KMS-11 (cell line): ENCODE data around the gene MAJIN.

Source experiments
- H2AFZ ChIP-seq: fragments of 200-600 bp; sonication (generic); 2 replicates; pipeline ENCODE4 v1.6.1; 2016; ENCODE audit warnings: antibody characterized with exemption, mixed run types, low read depth
- H3K27ac ChIP-seq: fragments of 200-600 bp; sonication (generic); 2 replicates; pipeline ENCODE4 v1.6.1; 2016; ENCODE audit warnings: mild to moderate bottlenecking, mixed run types
- H3K27me3 ChIP-seq: fragments of 200-600 bp; sonication (generic); 2 replicates; pipeline ENCODE4 v1.6.1; 2017; ENCODE audit warnings: mild to moderate bottlenecking, low read depth, mixed run types, moderate library complexity; ENCODE audit not compliant: insufficient read depth
- H3K36me3 ChIP-seq: fragments of 200-600 bp; sonication (generic); 2 replicates; pipeline ENCODE4 v1.6.1; 2017; ENCODE audit warnings: mild to moderate bottlenecking, mixed run types; ENCODE audit not compliant: insufficient read depth
- H3K4me1 ChIP-seq: fragments of 200-600 bp; sonication (generic); 2 replicates; pipeline ENCODE4 v1.6.1; 2016; ENCODE audit warnings: mild to moderate bottlenecking, low read depth, mixed run types; ENCODE audit not compliant: poor library complexity, severe bottlenecking
- H3K4me2 ChIP-seq: fragments of 200-600 bp; sonication (generic); 2 replicates; pipeline ENCODE4 v1.7.0; 2016; ENCODE audit warnings: mild to moderate bottlenecking, mixed run types
- H3K4me3 ChIP-seq: fragments of 200-600 bp; sonication (generic); IDR thresholded peaks from 2 replicates; pipeline ENCODE4 v1.6.1; 2017; ENCODE audit warnings: low read depth, low read length, mixed read lengths; ENCODE audit not compliant: insufficient read depth
- H3K79me2 ChIP-seq: fragments of 200-600 bp; sonication (generic); 2 replicates; pipeline ENCODE4 v1.6.1; 2016; ENCODE audit warnings: low read depth, mixed run types; ENCODE audit not compliant: insufficient read depth
- H3K9ac ChIP-seq: fragments of 200-600 bp; sonication (generic); 2 replicates; pipeline ENCODE4 v1.6.1; 2016; ENCODE audit warnings: mild to moderate bottlenecking, mixed run types
- H4K20me1 ChIP-seq: fragments of 200-600 bp; sonication (generic); 2 replicates; pipeline ENCODE4 v1.6.1; 2016; ENCODE audit warnings: mild to moderate bottlenecking, mixed run types; ENCODE audit not compliant: insufficient read depth
- TF ChIP-seq, protein P1 (sequence below): fragments of 200-600 bp; sonication (generic); conservative IDR thresholded peaks from 2 replicates; pipeline ENCODE4 v1.6.1; 2017; ENCODE audit warnings: low read depth, mild to moderate bottlenecking, antibody characterized with exemption, low read length, moderate library complexity, mixed read lengths

MAJIN gene

GRCh38 chr11:64925536-64926436, 46.1 kb downstream of the MAJIN start:
- no peak overlapping the region for H3K27ac ChIP-seq
- H2AFZ ChIP-seq = no peak overlapping the region
- peak overlapping the region; percentile 98; the same call in 1 of the 2 replicates for H3K4me2 ChIP-seq
- no peaks in the 10 kb centered on the region for H3K27me3 ChIP-seq
- no peaks in the 10 kb centered on the region for H3K36me3 ChIP-seq
- no peak overlapping the region for H3K9ac ChIP-seq
- no peaks in the 10 kb centered on the region for H3K79me2 ChIP-seq
- H4K20me1 ChIP-seq = no peaks in the 10 kb centered on the region
- H3K4me1 ChIP-seq = peaks cover 6% of the 10 kb centered on the region
- no peak overlapping the region for H3K4me3 ChIP-seq
- TF ChIP-seq, protein P1, sequence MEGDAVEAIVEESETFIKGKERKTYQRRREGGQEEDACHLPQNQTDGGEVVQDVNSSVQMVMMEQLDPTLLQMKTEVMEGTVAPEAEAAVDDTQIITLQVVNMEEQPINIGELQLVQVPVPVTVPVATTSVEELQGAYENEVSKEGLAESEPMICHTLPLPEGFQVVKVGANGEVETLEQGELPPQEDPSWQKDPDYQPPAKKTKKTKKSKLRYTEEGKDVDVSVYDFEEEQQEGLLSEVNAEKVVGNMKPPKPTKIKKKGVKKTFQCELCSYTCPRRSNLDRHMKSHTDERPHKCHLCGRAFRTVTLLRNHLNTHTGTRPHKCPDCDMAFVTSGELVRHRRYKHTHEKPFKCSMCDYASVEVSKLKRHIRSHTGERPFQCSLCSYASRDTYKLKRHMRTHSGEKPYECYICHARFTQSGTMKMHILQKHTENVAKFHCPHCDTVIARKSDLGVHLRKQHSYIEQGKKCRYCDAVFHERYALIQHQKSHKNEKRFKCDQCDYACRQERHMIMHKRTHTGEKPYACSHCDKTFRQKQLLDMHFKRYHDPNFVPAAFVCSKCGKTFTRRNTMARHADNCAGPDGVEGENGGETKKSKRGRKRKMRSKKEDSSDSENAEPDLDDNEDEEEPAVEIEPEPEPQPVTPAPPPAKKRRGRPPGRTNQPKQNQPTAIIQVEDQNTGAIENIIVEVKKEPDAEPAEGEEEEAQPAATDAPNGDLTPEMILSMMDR = no peak

- peak overlapping the region; percentile 99 for H2AFZ ChIP-seq
- H3K36me3 ChIP-seq = no peaks in the 10 kb centered on the region
- H4K20me1 ChIP-seq = no peaks in the 10 kb centered on the region
- H3K27ac ChIP-seq = no peak overlapping the region
- H3K79me2 ChIP-seq = no peaks in the 10 kb centered on the region
- H3K4me2 ChIP-seq = peak overlapping the region; percentile 98
- H3K4me1 ChIP-seq = peaks cover 6% of the 10 kb centered on the region
- TF ChIP-seq, protein P1 = no peak
- peak overlapping the region; percentile 43 for H3K4me3 ChIP-seq
- peak overlapping the region; percentile 66 for H3K9ac ChIP-seq
- no peaks in the 10 kb centered on the region for H3K27me3 ChIP-seq
These were observed 47.0 kb downstream of the MAJIN start for GRCh38 chr11:64924910-64925284.

DNA sequence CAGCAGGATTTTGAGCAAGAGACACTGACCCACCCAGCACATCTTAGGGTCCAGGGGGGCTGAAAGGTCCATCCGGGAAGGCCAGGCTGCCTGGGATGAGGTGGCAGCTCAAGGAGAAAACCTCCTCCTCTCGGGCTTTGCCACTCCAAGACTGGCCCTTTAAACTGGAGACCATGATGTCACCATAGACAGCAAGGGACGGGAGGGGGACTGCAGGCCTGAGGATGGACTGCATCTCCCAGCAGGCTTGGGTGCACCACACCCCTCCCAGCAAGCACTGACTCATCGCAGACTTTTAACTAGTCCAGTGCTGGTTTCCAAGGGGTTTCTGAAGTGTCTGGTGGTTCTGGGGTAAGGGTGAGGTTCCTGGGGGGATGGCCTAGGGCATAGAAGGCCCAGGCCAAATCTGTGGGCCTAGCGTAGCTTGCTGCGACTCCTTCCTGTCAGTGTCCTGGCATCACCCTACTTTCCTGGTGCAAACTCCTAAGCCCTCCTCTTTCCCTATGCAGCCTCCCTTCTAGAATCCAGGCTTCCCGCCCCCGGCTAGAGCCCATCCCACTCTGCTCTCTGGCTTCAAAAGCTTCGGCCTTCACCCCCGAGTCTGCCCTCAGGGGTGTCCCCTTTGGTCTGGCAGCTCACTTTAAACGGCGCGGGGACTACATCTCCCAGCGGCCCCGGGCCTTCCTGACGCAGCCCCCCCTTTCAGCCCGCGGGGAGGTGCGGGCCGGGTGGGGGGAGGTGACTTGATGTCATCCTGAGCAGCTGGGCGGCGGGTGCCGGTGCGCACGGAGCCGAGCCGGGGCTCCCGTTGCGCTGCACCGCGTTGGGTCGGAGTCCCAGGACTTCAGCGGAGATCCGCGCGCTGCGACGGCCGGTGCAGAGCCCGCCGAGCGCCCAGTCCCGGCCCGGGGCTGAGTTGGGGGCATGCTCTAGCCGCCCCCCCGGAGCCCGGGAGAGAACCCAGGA, 47.7 kb downstream of the MAJIN start, which contains the start of gene PPP2R5B:
TSS of gene PPP2R5B (plus strand) at position 746 of the 966 bp plus-strand sequence. CDS start 1,046 bp downstream, outside the sequence.
- peak within 1 kb of the TSS; percentile 66 for H3K9ac ChIP-seq
- H2AFZ ChIP-seq = peak within 1 kb of the TSS; percentile 99
- H4K20me1 ChIP-seq = no peaks in the 10 kb centered on the region
- H3K27ac ChIP-seq = peak within 1 kb of the TSS; percentile 66
- no peaks in the 10 kb centered on the region for H3K36me3 ChIP-seq
- no peaks in the 10 kb centered on the region for H3K27me3 ChIP-seq
- H3K79me2 ChIP-seq = no peaks in the 10 kb centered on the region
- TF ChIP-seq, protein P1 = no peak
- peaks cover 10% of the 10 kb centered on the region for H3K4me1 ChIP-seq
- H3K4me3 ChIP-seq = peak within 1 kb of the TSS; percentile 43
- H3K4me2 ChIP-seq = peak within 1 kb of the TSS; percentile 98

DNA sequence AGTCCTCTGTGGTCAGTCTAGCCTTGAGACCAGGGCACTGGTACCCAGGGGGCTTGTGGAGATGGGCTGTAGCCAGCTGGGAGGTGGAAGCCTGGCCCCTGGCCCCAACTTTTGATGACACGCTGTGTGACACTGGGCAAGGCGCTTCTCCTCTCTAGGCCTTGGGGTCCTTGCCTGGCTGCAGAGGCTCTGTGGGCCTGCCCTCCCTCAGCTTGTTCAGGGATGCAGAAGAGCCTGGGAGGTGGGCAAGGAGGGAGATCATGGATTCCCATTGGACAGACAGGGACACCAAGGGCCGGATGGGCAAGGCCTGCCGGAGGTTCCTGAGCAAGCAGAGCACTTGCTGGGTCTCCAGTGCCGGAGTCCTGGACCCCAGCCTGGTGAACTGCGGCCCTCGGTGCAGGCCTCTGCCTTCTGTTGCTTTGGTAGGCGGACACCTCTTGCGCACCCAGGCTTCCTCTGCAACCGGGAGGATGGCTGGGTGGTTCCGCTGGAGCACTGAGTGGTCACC, 48.7 kb downstream of the MAJIN start:
- Histone ChIP-seq H3K9ac (no peak overlapping the region), H3K4me3 (no peak overlapping the region), H3K27me3 (no peaks in the 10 kb centered on the region), H3K4me2 (peak overlapping the region; percentile 98; the same call in 1 of the 2 replicates), H2AFZ (peak overlapping the region; percentile 99; the same call in 1 of the 2 replicates), H3K4me1 (peaks cover 18% of the 10 kb centered on the region), H3K27ac (no peak overlapping the region), H3K79me2 (no peaks in the 10 kb centered on the region), H3K36me3 (no peaks in the 10 kb centered on the region), H4K20me1 (no peaks in the 10 kb centered on the region)
- TF ChIP-seq, protein P1 = no peak
